ENCODE data around the gene TNXB. TPM values are rescaled to one million over a fixed set of nuclear protein-coding genes. Genes with fewer than 3 reads are reported as not detected.
A peak's percentile ranks its signal among the peaks of the same experiment; 100 is the strongest.

The TNXB gene
- total RNA-seq, 1 donor from 2014 or later: 1.9 TPM

GRCh38 chr6:32087574-32088486 lies 21.3 kb downstream of the TNXB start:
- H3K9me3 Mint-ChIP-seq (ENCODE audit: low read depth): no peaks in the 10 kb centered on the region

DNA sequence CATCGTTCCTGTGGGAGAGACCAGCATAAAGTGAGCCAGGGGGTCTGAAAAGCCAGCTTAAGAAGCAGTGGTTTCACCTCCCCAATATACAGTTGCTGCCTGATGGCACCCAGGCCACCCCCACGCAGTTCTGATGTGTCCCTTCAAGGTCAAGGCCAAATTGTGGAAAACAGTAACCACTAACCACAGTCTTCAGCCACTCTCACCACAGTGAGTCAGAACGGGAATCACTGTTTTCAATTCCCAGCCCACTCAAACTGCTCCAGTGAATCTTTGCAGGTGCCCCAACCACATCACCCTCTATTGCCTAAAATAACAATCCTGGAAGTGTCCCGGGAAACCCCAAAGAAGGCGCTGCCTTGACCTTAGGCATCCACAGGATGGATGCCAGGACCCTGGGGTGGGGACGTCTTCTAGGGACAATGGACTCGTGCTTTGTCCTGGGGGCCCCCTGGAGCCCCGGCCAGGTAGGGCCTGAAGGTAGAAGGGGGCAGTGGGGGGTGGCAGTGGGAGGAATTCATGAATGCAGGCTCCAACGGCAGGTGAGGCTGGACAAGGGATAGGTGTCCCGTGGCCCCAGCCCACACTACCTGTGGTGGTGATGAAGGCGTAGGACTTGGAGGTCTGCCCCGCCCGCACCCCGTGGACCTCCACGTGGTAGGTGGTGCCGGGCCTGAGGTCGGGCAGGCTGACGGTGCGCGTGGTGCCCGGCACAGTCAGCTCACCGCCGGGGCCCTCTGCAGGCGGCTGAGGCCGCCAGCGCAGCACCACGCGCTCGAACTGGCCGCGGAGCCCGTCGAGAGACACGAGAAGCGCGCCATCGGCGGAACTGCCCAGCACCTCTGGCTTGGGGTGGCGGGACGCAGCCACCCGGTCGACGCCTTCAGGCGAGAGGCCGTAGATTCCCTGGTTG lies 22.2 kb downstream of the TNXB start:
- Mint-ChIP-seq H3K36me3 (ENCODE audit: low read depth) (peaks cover 2% of the 10 kb centered on the region), H3K27ac (ENCODE audit: unreplicated experiment) (peak overlapping the region; percentile 22), H3K9me3 (ENCODE audit: low read depth) (no peaks in the 10 kb centered on the region), H3K4me3 (ENCODE audit: unreplicated experiment) (no peak overlapping the region), H3K27me3 (ENCODE audit: low read depth) (peaks cover 39% of the 10 kb centered on the region), H3K4me1 (ENCODE audit: low read depth) (peaks cover 24% of the 10 kb centered on the region)
- TF ChIP-seq, protein P1, sequence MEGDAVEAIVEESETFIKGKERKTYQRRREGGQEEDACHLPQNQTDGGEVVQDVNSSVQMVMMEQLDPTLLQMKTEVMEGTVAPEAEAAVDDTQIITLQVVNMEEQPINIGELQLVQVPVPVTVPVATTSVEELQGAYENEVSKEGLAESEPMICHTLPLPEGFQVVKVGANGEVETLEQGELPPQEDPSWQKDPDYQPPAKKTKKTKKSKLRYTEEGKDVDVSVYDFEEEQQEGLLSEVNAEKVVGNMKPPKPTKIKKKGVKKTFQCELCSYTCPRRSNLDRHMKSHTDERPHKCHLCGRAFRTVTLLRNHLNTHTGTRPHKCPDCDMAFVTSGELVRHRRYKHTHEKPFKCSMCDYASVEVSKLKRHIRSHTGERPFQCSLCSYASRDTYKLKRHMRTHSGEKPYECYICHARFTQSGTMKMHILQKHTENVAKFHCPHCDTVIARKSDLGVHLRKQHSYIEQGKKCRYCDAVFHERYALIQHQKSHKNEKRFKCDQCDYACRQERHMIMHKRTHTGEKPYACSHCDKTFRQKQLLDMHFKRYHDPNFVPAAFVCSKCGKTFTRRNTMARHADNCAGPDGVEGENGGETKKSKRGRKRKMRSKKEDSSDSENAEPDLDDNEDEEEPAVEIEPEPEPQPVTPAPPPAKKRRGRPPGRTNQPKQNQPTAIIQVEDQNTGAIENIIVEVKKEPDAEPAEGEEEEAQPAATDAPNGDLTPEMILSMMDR (IDR thresholded peaks at IDR 0.05): no peak
- DNase-seq (ENCODE audit: low spot score): no peak

More at GRCh38 chr6:32087574-32088486, 21.3 kb downstream of the TNXB start:
- Mint-ChIP-seq H3K4me3 (ENCODE audit: unreplicated experiment) (no peak overlapping the region), H3K27ac (ENCODE audit: unreplicated experiment) (no peak overlapping the region), H3K27me3 (ENCODE audit: low read depth) (peaks cover 36% of the 10 kb centered on the region), H3K36me3 (ENCODE audit: low read depth) (peaks cover 2% of the 10 kb centered on the region), H3K4me1 (ENCODE audit: low read depth) (peaks cover 28% of the 10 kb centered on the region)
- no peak for DNase-seq (ENCODE audit: low spot score)
- TF ChIP-seq, protein P1 (IDR thresholded peaks at IDR 0.05): peak; percentile 81

DNA sequence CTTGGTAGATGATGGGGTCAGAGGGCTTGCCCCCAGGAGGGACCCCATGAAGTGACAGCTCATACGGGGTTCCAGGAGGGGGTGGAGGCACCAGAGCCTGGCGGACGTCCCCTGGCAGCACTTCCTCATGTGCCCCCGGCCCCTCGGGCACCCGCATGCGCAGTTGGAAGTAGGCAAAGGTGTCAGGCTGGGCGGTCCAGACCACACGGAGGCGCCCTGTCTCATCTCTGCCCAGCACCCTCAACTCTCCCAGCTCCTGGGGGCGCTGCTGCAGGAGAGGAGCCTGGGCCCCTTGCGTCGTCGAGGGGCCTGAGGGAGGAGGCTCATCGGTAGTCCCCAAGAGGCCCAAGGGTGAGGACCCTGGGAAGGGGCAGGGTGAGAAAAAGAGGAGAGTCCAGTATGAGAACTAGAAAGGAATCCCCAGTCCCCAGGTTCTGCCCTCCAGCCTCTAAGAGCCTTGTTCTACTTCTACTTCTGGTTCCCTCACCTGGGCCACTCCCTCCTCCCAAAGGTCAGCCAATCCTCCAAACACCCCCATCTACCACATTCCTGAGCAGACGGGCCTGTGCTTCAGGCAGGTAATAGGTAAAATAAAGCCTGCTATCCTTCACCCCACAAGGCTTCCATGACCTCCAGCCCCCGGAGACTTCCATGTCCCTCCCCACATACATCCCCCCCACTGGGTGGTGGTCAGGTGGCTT lies 23.2 kb downstream of the TNXB start:
- H3K4me3 Mint-ChIP-seq (ENCODE audit: unreplicated experiment): no peak overlapping the region
- no peak for DNase-seq (ENCODE audit: low spot score)
- H3K36me3 Mint-ChIP-seq (ENCODE audit: low read depth): peaks cover 2% of the 10 kb centered on the region
- H3K27me3 Mint-ChIP-seq (ENCODE audit: low read depth): peaks cover 39% of the 10 kb centered on the region
- H3K27ac Mint-ChIP-seq (ENCODE audit: unreplicated experiment): no peak overlapping the region
- no peaks in the 10 kb centered on the region for H3K9me3 Mint-ChIP-seq (ENCODE audit: low read depth)
- TF ChIP-seq, protein P1 (IDR thresholded peaks at IDR 0.05): no peak
- H3K4me1 Mint-ChIP-seq (ENCODE audit: low read depth): peaks cover 32% of the 10 kb centered on the region

DNA sequence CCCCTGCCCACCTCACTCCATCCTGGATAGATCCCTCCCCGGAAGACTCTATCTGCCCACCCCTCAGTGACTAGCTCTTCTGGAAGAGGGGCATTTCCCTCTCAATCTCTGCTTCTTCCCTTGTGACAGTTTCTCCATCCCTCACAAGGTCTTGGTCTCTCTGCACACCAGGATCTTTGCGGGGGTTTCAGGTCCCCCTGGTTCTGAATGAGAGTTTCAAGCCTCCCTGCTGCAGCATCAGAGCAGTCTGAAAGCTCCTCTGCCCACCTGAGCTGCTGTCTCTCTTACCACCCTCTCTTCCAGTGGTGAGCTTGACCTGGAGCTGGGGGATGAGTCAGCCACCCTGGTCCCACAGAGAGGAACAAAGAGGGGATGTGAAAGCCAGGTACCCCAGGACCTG lies 24.4 kb downstream of the TNXB start:
- Mint-ChIP-seq H3K9me3 (ENCODE audit: low read depth) (no peaks in the 10 kb centered on the region), H3K36me3 (ENCODE audit: low read depth) (peaks cover 2% of the 10 kb centered on the region), H3K27ac (ENCODE audit: unreplicated experiment) (no peak overlapping the region), H3K4me1 (ENCODE audit: low read depth) (peaks cover 39% of the 10 kb centered on the region), H3K27me3 (ENCODE audit: low read depth) (peaks cover 39% of the 10 kb centered on the region), H3K4me3 (ENCODE audit: unreplicated experiment) (no peak overlapping the region)
- TF ChIP-seq, protein P1 (IDR thresholded peaks at IDR 0.05): no peak
- no peak for DNase-seq (ENCODE audit: low spot score)

Data from chondrocyte (in vitro differentiated cells).